ENCODE results near the gene MZT2B.
"Not testable (repeated sequence)": the region's sequence is repeated elsewhere in the genome, so short reads cannot be mapped to it uniquely, and the experiment has no call there.

MZT2B gene

DNA sequence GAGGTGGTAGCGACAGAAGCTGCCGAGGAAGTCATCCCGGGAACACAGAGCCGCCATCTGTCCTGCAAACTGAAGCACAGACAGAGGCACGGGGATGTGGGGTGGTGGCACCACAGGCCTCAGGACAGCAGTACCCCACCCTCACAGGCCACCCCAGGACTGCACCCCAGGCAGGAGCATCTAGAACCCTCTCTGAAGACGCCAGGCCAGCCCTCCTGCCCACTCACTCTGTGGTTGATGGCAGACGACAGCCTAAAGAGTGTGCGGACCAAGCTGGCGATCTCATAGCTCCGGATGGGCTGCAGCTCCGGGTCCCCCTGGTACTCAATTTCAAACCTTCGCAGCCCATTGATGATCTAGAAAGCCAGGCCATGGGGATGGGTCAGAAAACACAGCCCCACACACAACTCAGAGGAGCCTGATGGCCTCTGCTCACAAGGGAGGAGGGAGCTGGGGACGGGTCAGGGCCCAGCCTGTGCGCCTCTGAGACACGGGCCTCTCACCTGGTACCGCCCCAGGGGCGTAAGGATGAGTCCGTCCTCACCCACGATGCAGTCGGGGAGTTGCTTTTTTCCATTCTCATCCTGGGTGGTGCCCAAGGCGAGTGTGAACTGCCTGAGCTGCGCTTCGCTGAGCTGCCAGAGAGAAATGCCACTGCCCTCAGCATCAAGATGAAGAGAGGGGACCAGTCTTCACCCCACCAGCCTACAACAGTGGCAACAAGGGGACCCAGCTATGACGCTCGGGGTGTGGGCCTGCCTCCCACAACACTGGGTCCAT lies 29.1 kb upstream of the MZT2B start:
- DNase-seq (ENCODE audit: low read depth in 2 of 2): no peak

GRCh38 chr2:130153721-130154422 lies 28.2 kb upstream of the MZT2B start:
- DNase-seq (ENCODE audit: low read depth in 2 of 2): not testable (repeated sequence)

DNA sequence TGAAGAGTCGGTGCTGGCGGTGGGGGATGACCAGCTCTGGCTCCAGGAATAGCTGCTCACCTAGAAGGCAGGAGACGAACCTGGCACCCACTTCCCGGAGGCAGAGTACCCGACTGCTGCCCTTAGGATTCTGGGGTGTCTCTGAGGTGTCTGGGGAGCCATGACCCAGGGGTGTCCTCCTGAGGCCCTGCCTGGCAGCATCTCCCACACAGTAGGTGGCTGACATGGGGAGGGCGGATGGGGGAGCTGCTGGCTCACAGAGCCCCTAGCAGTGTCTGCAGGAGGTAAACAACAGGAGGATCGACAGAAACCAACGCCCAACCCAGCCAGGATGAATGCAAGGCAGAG lies 27.7 kb upstream of the MZT2B start:
- DNase-seq (ENCODE audit: low read depth in 2 of 2): not testable (repeated sequence)

DNA sequence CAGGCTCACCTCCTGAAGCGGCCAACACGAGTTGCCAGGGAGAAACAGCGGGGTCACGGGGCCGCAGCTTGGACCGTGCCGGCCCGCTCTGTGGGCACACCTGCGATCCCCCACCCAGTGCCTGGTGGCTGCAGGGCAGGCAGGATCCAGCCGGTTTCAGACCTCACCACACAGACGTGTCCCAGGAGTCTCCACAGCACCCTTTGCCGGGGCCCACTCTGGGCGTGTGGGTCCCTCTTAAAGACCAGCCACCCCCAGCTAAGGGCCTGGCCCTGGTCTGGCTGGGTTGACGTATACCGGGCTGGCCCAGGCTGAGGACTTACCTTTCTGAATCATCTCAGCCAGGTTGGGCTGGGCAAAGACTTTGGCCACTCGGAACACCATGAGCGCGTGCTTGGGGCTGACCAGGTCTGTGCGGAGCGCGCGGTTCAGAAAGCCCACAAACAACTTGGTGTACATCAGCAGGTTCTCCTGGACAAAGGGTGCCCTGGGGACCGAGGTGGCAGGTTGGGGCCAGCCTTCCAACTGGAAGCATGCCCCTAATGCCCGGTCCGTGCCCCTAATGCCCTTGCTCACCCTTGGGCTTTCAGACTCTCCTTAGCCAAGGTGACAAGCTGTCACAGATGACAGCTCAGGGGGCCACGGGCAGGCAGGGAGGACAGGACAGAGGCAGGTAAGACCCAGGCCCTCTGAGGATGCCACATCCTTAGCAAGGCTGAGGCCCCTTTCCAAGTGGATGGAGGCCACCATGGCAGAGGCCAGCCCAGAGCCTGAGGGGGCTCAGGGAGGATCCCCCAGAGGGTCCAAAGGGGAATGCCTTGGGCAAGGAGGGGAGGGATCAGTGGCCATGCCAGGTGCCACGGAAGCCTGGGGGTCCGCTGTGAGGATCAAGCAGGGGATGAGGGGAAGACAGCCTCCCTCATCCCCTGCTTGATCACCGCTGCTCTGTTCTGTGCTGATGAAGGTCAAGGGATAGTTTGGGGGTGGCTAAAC lies 27.0 kb upstream of the MZT2B start:
- DNase-seq (ENCODE audit: low read depth in 2 of 2): no peak

GRCh38 chr2:130155956-130156623 lies 26.0 kb upstream of the MZT2B start:
- DNase-seq (ENCODE audit: low read depth in 2 of 2): not testable (repeated sequence)

DNA sequence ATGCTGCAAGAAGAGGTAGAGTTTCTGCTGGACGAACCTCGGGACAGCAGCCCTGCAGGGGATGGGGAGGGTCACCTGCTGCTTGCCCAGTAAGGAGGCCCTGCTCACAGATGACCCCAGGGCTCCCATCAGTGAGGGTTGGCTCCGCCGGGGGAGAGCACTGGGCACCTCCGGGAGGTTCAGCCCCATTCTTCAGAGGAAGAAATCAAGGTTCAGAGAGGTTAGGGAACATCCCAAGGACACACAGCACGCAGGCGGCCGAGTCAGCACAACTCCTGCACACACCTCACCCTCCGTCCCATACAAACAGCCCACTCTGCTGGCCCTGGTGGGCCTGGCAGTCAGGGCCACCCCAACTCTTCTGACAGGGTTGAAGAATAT lies 25.4 kb upstream of the MZT2B start:
- DNase-seq (ENCODE audit: low read depth in 2 of 2): no peak

DNA sequence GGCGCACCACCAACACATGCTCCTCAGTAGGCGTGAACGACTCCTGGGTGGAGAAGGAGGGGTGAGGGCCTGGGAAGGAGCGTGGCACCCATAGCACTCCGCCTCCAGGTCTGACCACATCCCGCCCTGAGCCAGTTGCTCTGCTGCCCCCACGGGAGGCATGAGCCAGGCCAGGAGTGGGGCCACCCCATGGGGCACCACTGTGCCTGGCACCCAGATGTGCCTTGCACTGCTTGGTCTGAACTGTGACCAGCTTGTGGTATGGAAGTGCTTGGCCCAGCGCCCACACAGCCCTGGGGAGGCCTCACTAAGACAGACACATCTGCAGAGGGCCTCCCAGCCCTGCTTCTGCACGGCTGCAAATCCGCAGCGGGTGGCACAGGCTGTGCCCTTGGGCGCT lies 24.7 kb upstream of the MZT2B start:
- not testable (repeated sequence) for DNase-seq (ENCODE audit: low read depth in 2 of 2)

DNA sequence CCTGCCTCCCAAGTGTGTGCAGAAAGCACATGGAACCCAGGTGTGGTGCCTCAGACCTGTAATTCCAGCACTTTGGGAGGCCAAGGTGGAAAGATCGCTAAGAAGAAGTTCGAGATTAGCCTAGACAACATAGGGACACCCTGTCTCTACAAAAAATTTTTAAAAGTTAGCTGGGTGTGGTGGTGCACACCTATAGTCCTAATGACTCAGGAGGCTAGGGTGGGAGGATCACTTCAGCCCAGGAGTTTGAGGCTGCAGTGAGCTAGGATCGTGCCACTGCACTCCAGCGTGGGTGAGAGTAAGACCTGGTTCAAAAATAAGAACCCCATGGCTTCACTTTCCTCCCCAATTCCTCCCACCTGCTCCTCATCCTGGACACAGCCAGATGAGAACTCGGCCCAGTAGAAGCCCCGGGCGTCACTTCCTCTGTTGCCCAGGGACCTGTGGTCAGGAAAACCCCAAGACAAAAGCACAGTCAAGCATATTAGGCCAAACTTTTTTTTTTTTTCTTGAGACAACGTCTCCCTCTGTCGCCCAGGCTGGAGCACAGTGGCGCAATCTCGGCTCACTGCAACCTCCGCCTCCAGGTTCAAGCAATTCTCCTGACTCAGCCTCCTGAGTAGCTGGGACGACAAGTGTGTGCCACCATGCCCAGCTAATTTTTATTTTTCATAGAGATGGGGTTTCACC lies 24.1 kb upstream of the MZT2B start:
- DNase-seq (ENCODE audit: low read depth in 2 of 2): not testable (repeated sequence)

- DNase-seq (ENCODE audit: low read depth in 2 of 2): no peak
Observed at GRCh38 chr2:130158631-130159030, 23.4 kb upstream of the MZT2B start.

GRCh38 chr2:130159376-130159775 lies 22.7 kb upstream of the MZT2B start:
- not testable (repeated sequence) for DNase-seq (ENCODE audit: low read depth in 2 of 2)

DNA sequence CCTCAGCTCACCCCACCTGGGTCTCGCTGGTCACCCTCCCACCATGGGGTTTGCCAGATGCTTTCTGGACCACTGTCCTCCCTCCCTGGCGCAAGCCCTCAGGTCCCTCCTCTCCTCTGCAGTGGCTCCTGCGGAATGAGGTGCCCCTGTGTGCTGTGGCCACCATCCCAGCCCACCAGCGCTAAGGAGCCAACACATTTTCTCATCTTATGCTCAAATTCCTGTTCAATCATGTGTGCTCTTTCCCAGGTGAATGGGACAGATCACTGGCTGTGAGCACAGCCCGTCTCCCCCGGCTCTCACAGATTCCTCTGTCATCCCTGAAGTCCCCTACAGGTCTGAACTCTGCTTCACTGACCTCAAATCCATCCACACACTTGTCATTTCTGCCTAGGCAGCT lies 21.9 kb upstream of the MZT2B start:
- no peak for DNase-seq (ENCODE audit: low read depth in 2 of 2)

GRCh38 chr2:130160838-130161705 lies 21.0 kb upstream of the MZT2B start:
- not testable (repeated sequence) for DNase-seq (ENCODE audit: low read depth in 2 of 2)

GRCh38 chr2:130162486-130162885 lies 19.6 kb upstream of the MZT2B start:
- DNase-seq (ENCODE audit: low read depth in 2 of 2): not testable (repeated sequence)

GRCh38 chr2:130162968-130163367 lies 19.1 kb upstream of the MZT2B start:
- no peak for DNase-seq (ENCODE audit: low read depth in 2 of 2)

- DNase-seq (ENCODE audit: low read depth in 2 of 2): no peak
Observed at GRCh38 chr2:130165293-130166016, 16.6 kb upstream of the MZT2B start.

DNA sequence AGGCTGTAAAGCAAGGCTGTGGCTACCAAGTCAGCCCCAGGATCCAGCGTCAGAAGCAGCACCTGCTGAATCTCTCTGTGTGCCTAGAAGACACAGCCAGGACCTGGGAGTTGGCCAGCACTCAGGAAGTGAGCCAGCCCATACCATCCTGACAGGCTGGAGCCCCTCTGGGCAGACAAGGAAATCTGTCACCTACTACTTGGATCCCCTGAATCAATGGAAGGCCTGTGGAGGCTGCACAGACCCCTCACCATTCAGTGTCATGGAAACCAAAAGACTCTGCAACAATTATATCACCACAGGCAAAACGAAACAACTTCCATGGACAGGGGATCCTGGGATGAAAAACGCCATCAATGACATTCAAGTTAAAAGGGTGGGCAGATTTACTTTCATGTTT lies 15.5 kb upstream of the MZT2B start:
- DNase-seq (ENCODE audit: low read depth in 2 of 2): not testable (repeated sequence)

DNA sequence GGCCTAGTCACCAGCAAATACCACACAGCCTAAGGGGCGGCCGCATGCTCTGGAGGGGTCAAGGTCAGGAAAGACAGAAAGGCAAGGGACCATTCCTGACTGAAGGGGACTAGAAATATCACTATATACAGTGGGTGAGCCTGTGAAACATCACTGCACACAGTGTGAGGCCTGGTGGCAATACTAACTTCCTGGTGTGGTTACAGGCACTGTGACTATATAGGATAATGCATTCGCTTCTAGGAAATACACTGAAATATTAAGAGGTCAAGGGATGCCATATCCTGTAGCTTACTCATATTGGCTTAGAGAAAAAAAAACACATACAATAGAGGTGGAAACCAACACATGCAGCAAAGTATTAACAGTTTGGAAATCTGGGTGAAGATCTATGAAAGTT lies 12.9 kb upstream of the MZT2B start:
- DNase-seq (ENCODE audit: low read depth in 2 of 2): not testable (repeated sequence)

DNA sequence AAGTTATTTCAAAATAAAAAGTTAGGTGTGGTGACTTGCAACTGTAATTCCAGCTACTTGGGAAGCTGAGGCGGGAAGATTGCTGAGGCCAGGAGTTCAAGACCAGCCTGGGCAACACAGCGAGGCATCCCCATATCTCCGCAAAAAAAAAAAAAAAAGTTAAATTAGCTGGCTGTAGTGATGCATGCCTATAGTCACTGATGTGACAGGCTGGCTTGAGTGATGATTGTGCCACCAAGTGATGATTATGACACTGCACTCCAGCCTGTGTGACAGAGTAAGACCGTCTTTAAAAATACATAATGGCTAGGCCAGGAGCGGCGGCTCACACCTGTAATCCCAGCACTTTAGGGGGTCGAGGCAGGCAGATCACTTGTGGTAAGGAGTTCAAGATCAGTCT lies 12.2 kb upstream of the MZT2B start:
- DNase-seq (ENCODE audit: low read depth in 2 of 2): no peak

- DNase-seq (ENCODE audit: low read depth in 2 of 2): not testable (repeated sequence)
Observed at GRCh38 chr2:130174866-130175265, 7.2 kb upstream of the MZT2B start.
